Activated CD4-positive, alpha-beta T cell treated with anti-CD3 and anti-CD28 coated beads, Interleukin-2, amount 50 U/mL, for 4 hours (primary cell): ENCODE measurements around the gene ZMYND8.
"Not testable (repeated sequence)": the region's sequence is repeated elsewhere in the genome, so short reads cannot be mapped to it uniquely, and the experiment has no call there.

Experiments
- DNase-seq, 2 experiments: peaks; one replicate each; pipeline ENCODE4 v3.0.0-alpha.2; 2020

Gene ZMYND8

GRCh38 chr20:47356526-47357295, at the start of gene ZMYND8:
Gene ZMYND8, minus strand, starts transcription at chr20:47356699. Its CDS starts 29 bp downstream, at chr20:47356670.
- DNase-seq, result peak; percentile 88 to 95

GRCh38 chr20:47405775-47406325, 49.4 kb upstream of the ZMYND8 start:
- no peak for DNase-seq

GRCh38 chr20:47400685-47401084, 44.2 kb upstream of the ZMYND8 start:
- no peak for DNase-seq

GRCh38 chr20:47397652-47398301, 41.3 kb upstream of the ZMYND8 start:
- no peak for DNase-seq

GRCh38 chr20:47396762-47397476, 40.4 kb upstream of the ZMYND8 start:
- no peak for DNase-seq

- DNase-seq, result not testable (repeated sequence)
These were observed 37.5 kb upstream of the ZMYND8 start for GRCh38 chr20:47393796-47394514.

- DNase-seq, result no peak
These were observed 36.2 kb upstream of the ZMYND8 start for GRCh38 chr20:47392721-47393073.

GRCh38 chr20:47392015-47392720, 35.7 kb upstream of the ZMYND8 start:
- DNase-seq, result no peak

- DNase-seq, result no peak
These were observed 34.9 kb upstream of the ZMYND8 start for GRCh38 chr20:47391276-47392010.

- DNase-seq, result no peak
These were observed 33.4 kb upstream of the ZMYND8 start for GRCh38 chr20:47389867-47390347.

GRCh38 chr20:47385968-47386367, 29.5 kb upstream of the ZMYND8 start:
- DNase-seq, result not testable (repeated sequence)

GRCh38 chr20:47382746-47383415, 26.4 kb upstream of the ZMYND8 start:
- DNase-seq, result no peak

GRCh38 chr20:47380481-47380880, 24.0 kb upstream of the ZMYND8 start:
- no peak for DNase-seq

- no peak for DNase-seq
These were observed 23.1 kb upstream of the ZMYND8 start for GRCh38 chr20:47379433-47380150.

- DNase-seq, result no peak
These were observed 20.7 kb upstream of the ZMYND8 start for GRCh38 chr20:47377122-47377722.

- not testable (repeated sequence) for DNase-seq
These were observed 19.7 kb upstream of the ZMYND8 start for GRCh38 chr20:47376096-47376643.

GRCh38 chr20:47374121-47374520, 17.6 kb upstream of the ZMYND8 start:
- DNase-seq, result not testable (repeated sequence)

- DNase-seq, result no peak
These were observed 16.8 kb upstream of the ZMYND8 start for GRCh38 chr20:47373206-47373733.
